Peyer's patch (tissue), 4 donors: ENCODE results near the gene PHF24.

Experiments
- POLR2A ChIP-seq, 2 donors: fragments of 450-650 bp; IDR thresholded peaks; one replicate each; pipeline ENCODE4 v1.5.1; 2017; ENCODE audit warnings: antibody characterized with exemption in 2 of 2, mild to moderate bottlenecking in 2 of 2, moderate library complexity in 2 of 2
- TF ChIP-seq, protein P1 (sequence below), 6 experiments: fragments of 450-650 bp in 4 of 6; fragments of 200-600 bp in 2 of 6; sonication (generic) in 1 of 6; IDR thresholded peaks; one replicate each; pipeline ENCODE4 v1.5.1; 2017 to 2019; ENCODE audit warnings: antibody characterized with exemption in 6 of 6, mild to moderate bottlenecking in 3 of 6, moderate library complexity in 1 of 6

DNA sequence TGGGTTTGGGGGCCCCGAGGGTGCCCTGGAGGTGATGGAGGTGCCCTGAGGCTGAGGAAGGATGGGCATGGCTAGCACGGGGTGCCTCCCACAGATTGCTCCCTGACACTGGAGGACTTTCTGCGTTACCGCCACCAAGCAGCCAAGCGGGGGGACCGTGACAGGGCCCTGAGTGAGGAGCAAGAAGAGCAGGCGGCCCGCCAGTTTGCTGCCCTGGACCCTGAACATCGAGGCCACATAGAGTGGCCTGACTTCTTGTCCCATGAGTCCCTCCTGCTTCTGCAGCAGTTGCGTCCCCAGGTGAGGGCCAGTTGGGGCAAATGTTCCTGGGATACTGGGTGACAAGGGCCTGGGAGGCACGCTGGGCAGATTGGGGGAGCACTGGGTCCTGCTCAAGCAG, 18.4 kb downstream of the PHF24 start:
- TF ChIP-seq, protein P1, sequence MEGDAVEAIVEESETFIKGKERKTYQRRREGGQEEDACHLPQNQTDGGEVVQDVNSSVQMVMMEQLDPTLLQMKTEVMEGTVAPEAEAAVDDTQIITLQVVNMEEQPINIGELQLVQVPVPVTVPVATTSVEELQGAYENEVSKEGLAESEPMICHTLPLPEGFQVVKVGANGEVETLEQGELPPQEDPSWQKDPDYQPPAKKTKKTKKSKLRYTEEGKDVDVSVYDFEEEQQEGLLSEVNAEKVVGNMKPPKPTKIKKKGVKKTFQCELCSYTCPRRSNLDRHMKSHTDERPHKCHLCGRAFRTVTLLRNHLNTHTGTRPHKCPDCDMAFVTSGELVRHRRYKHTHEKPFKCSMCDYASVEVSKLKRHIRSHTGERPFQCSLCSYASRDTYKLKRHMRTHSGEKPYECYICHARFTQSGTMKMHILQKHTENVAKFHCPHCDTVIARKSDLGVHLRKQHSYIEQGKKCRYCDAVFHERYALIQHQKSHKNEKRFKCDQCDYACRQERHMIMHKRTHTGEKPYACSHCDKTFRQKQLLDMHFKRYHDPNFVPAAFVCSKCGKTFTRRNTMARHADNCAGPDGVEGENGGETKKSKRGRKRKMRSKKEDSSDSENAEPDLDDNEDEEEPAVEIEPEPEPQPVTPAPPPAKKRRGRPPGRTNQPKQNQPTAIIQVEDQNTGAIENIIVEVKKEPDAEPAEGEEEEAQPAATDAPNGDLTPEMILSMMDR (IDR thresholded peaks at IDR 0.05): no peak
- no peak for TF ChIP-seq POLR2A (IDR thresholded peaks at IDR 0.05)
